GM23338 (cell line): ENCODE measurements around the gene DMD. TPM values are rescaled to one million over a fixed set of nuclear protein-coding genes. Genes with fewer than 3 reads are reported as not detected.

ENCODE experiments used
- ATAC-seq: fragments of 200-7000 bp; cut with Tn5 transposase; 3 replicates; pipeline ENCODE4 v1.9.1; 2020
- DNase-seq: peaks from one replicate; pipeline ENCODE4 v3.0.0-alpha.2; 2015; ENCODE audit warnings: low spot score
- H2AFZ ChIP-seq: fragments of 200-600 bp; sonication (generic); 2 replicates; pipeline ENCODE4 v1.8.0; 2016; ENCODE audit warnings: antibody characterized with exemption, mild to moderate bottlenecking, moderate library complexity
- H3F3A ChIP-seq: fragments of 200-600 bp; sonication (generic); replicated peaks from 2 replicates; pipeline ENCODE4 v1.8.0; 2017; ENCODE audit warnings: antibody characterized with exemption, mixed run types, low read depth
- H3K27ac ChIP-seq: fragments of 200-600 bp; sonication (generic); 2 replicates; pipeline ENCODE4 v1.6.1; 2016; ENCODE audit warnings: low read depth
- H3K27me3 ChIP-seq: fragments of 200-600 bp; sonication (generic); 2 replicates; pipeline ENCODE4 v1.8.0; 2016; ENCODE audit warnings: mild to moderate bottlenecking, mixed run types, moderate library complexity; ENCODE audit not compliant: insufficient read depth
- H3K36me3 ChIP-seq: fragments of 200-600 bp; sonication (generic); 2 replicates; pipeline ENCODE4 v1.8.0; 2016; ENCODE audit warnings: mild to moderate bottlenecking; ENCODE audit not compliant: insufficient read depth
- H3K4me1 ChIP-seq: fragments of 200-600 bp; sonication (generic); 2 replicates; pipeline ENCODE4 v1.8.0; 2016; ENCODE audit warnings: mild to moderate bottlenecking, moderate library complexity; ENCODE audit not compliant: insufficient read depth
- H3K4me2 ChIP-seq: fragments of 200-600 bp; sonication (generic); 2 replicates; pipeline ENCODE4 v1.7.1; 2017; ENCODE audit warnings: mixed run types
- H3K4me3 ChIP-seq: fragments of 200-600 bp; sonication (generic); 2 replicates; pipeline ENCODE4 v1.6.1; 2016; ENCODE audit warnings: mixed run types
- H3K79me2 ChIP-seq: fragments of 200-600 bp; sonication (generic); replicated peaks from 2 replicates; pipeline ENCODE4 v1.8.0; 2017; ENCODE audit warnings: mild to moderate bottlenecking; ENCODE audit not compliant: insufficient read depth
- H3K9me2 ChIP-seq: fragments of 200-600 bp; sonication (generic); 2 replicates; pipeline ENCODE4 v1.8.0; 2017; ENCODE audit not compliant: insufficient read depth
- H4K20me1 ChIP-seq: fragments of 200-600 bp; sonication (generic); replicated peaks from 2 replicates; pipeline ENCODE4 v1.8.0; 2017; ENCODE audit warnings: mild to moderate bottlenecking; ENCODE audit not compliant: insufficient read depth
- H3K27ac Mint-ChIP-seq: 2 replicates; pipeline ENCODE4 v1.8.0; 2020; ENCODE audit warnings: inconsistent platforms, mild to moderate bottlenecking, moderate library complexity, mixed read lengths
- H3K27me3 Mint-ChIP-seq: 3 replicates; pipeline ENCODE4 v1.8.0; 2022; ENCODE audit warnings: low read depth, mild to moderate bottlenecking, moderate library complexity, mixed read lengths, inconsistent platforms; ENCODE audit not compliant: insufficient read depth, poor library complexity
- H3K36me3 Mint-ChIP-seq: 3 replicates; pipeline ENCODE4 v1.8.0; 2021; ENCODE audit warnings: low read depth, mild to moderate bottlenecking, inconsistent platforms, moderate library complexity, mixed read lengths
- H3K4me1 Mint-ChIP-seq: 3 replicates; pipeline ENCODE4 v1.8.0; 2020; ENCODE audit warnings: mild to moderate bottlenecking, inconsistent platforms, mixed read lengths
- H3K4me3 Mint-ChIP-seq: 3 replicates; pipeline ENCODE4 v1.8.0; 2021; ENCODE audit warnings: moderate library complexity, mild to moderate bottlenecking, inconsistent platforms, mixed read lengths
- H3K9me3 Mint-ChIP-seq: 3 replicates; pipeline ENCODE4 v1.8.0; 2020; ENCODE audit warnings: moderate library complexity, mild to moderate bottlenecking, inconsistent platforms, mixed read lengths
- CREB1 ChIP-seq: fragments of 250-450 bp; sonication (Bioruptor Pico); IDR thresholded peaks from 2 replicates; pipeline ENCODE4 v1.5.0; 2020; ENCODE audit warnings: low read depth, mild to moderate bottlenecking, moderate library complexity
- EZH2 ChIP-seq: fragments of 200-600 bp; sonication (generic); IDR thresholded peaks from one replicate; pipeline ENCODE4 v1.8.0; 2017; ENCODE audit warnings: antibody characterized with exemption, mild to moderate bottlenecking, low read depth; ENCODE audit not compliant: unreplicated experiment
- EZH2phosphoT487 ChIP-seq: fragments of 200-600 bp; sonication (generic); IDR thresholded peaks from one replicate; pipeline ENCODE4 v1.8.1; 2018; ENCODE audit warnings: antibody characterized with exemption; ENCODE audit not compliant: unreplicated experiment
- JUNB ChIP-seq: IDR thresholded peaks from one replicate; pipeline ENCODE4 v1.6.1; 2016; ENCODE audit warnings: antibody characterized with exemption; ENCODE audit not compliant: unreplicated experiment
- POLR2AphosphoS5 ChIP-seq: IDR thresholded peaks from 2 replicates; pipeline ENCODE4 v1.6.1; 2016; ENCODE audit warnings: antibody characterized with exemption, low read depth
- ZNF114 ChIP-seq: fragments of 250-450 bp; sonication (Bioruptor Pico); IDR thresholded peaks from 2 replicates; pipeline ENCODE4 v1.5.0; 2020; ENCODE audit warnings: mild to moderate bottlenecking, moderate library complexity
- ZNF331 ChIP-seq: fragments of 250-450 bp; sonication (Bioruptor Pico); IDR thresholded peaks from 2 replicates; pipeline ENCODE4 v1.5.0; 2020; ENCODE audit warnings: low read depth, mild to moderate bottlenecking, moderate library complexity
- polyA plus RNA-seq: library from polyadenylated mRNA; unstranded; fragments of >200 nt; fragmentation: Nextera tagmentation; extraction: Ambion mirVana; gene quantifications from 2 replicates; pipeline ENCODE4 v1.2.1, GENCODE V29; 2016
- total RNA-seq: library from RNA; depleted of rRNA; stranded (reverse); fragments of >200 nt; shearing (Covaris generic); gene quantifications from 2 replicates; pipeline ENCODE4 v1.2.3, GENCODE V29; 2014
- TF ChIP-seq, protein P1 (sequence below), 2 experiments: fragments of 200-600 bp in 1 of 2; sonication (generic) in 1 of 2; conservative IDR thresholded peaks; 2 replicates each; pipeline versions ENCODE4 v1.5.1 to v1.6.1; 2016 to 2017; ENCODE audit warnings: antibody characterized with exemption in 2 of 2, low read depth in 2 of 2, mild to moderate bottlenecking in 2 of 2, moderate library complexity in 1 of 2
- TF ChIP-seq, protein P2 (sequence below): IDR thresholded peaks from 2 replicates; pipeline ENCODE4 v1.6.1; 2016; ENCODE audit warnings: antibody characterized with exemption
- TF ChIP-seq, protein P3 (sequence below): IDR thresholded peaks from one replicate; pipeline ENCODE4 v1.6.1; 2018; ENCODE audit warnings: antibody characterized with exemption; ENCODE audit not compliant: unreplicated experiment

DMD gene
- total and polyA plus RNA-seq, 2 experiments from 2014 or later: 4.5 to 7.6 TPM

DNA sequence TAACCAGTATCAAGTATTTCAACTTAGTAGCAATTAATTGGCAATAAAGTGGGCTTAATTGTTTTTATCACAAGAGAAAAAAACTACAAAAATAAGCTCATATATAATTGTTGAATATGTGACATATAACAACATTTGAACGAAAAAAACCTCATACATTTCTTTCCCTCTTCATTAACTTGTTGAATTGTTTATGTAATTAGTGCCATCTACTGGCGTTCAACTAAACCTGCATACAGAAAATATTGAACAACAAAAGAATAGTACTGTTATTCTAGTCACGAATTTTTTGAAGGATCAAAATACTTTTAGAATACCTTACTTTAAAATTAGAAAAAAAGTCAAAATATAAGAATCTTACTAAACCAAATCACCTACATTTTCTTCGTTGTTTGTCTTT lies 1553.0 kb downstream of the DMD start:
- Mint-ChIP-seq H3K9me3 (no peaks in the 10 kb centered on the region), H3K4me3 (no peak overlapping the region), H3K36me3 (no peaks in the 10 kb centered on the region), H3K4me1 (peaks cover 7% of the 10 kb centered on the region; the same call in 2 of the 3 replicates), H3K27me3 (no peaks in the 10 kb centered on the region), H3K27ac (no peak overlapping the region)
- peak; percentile 24 for DNase-seq
- no peak overlapping the region for H3K27ac ChIP-seq
- no peaks in the 10 kb centered on the region for H3K4me1 ChIP-seq
- H4K20me1 ChIP-seq: no peaks in the 10 kb centered on the region
- no peaks in the 10 kb centered on the region for H3K79me2 ChIP-seq
- no peak overlapping the region for H3K4me3 ChIP-seq
- ATAC-seq: no peak
- no peaks in the 10 kb centered on the region for H3K9me2 ChIP-seq
- H3F3A ChIP-seq: no peaks in the 10 kb centered on the region
- H3K4me2 ChIP-seq: no peak overlapping the region
- no peaks in the 10 kb centered on the region for H3K27me3 ChIP-seq
- H3K36me3 ChIP-seq: no peaks in the 10 kb centered on the region
- TF ChIP-seq POLR2AphosphoS5: no peak
- TF ChIP-seq, protein P1, sequence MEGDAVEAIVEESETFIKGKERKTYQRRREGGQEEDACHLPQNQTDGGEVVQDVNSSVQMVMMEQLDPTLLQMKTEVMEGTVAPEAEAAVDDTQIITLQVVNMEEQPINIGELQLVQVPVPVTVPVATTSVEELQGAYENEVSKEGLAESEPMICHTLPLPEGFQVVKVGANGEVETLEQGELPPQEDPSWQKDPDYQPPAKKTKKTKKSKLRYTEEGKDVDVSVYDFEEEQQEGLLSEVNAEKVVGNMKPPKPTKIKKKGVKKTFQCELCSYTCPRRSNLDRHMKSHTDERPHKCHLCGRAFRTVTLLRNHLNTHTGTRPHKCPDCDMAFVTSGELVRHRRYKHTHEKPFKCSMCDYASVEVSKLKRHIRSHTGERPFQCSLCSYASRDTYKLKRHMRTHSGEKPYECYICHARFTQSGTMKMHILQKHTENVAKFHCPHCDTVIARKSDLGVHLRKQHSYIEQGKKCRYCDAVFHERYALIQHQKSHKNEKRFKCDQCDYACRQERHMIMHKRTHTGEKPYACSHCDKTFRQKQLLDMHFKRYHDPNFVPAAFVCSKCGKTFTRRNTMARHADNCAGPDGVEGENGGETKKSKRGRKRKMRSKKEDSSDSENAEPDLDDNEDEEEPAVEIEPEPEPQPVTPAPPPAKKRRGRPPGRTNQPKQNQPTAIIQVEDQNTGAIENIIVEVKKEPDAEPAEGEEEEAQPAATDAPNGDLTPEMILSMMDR (conservative IDR thresholded peaks at IDR 0.05; ENCODE audit: low read depth in 2 of 2): peak in 1 of 2 experiments; percentile 56; a peak in 3 of 4 replicates
- no peak for TF ChIP-seq EZH2phosphoT487
- no peak overlapping the region for H2AFZ ChIP-seq

DNA sequence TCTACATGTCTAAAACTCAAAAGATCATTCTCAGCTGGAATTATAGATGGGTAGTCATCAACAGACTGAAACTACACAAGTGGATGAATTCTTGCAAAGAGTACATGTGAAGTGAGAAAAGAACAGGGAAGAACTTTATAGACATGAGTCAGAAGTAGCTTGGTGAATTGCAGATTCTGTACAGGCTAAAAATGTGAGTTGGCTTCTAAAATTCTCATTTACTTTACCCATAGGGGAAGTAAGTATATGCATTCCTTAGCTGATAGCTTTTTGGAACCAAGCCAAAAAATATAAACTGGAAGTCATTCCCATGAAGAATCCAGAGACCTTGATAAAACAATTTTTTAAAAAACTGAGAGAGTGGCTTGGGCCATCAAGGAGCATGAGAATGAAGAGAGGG lies 1555.3 kb downstream of the DMD start:
- ATAC-seq (no peak), DNase-seq (no peak)
- Histone ChIP-seq H2AFZ (no peak overlapping the region), H3K9me2 (no peaks in the 10 kb centered on the region), H3K36me3 (no peaks in the 10 kb centered on the region), H3F3A (no peaks in the 10 kb centered on the region), H3K4me1 (no peaks in the 10 kb centered on the region), H3K27ac (no peak overlapping the region), H3K4me2 (no peak overlapping the region), H3K79me2 (no peaks in the 10 kb centered on the region), H3K27me3 (no peaks in the 10 kb centered on the region), H3K4me3 (no peak overlapping the region), H4K20me1 (no peaks in the 10 kb centered on the region)
- H3K27ac Mint-ChIP-seq: no peak overlapping the region
- H3K36me3 Mint-ChIP-seq: no peaks in the 10 kb centered on the region
- no peaks in the 10 kb centered on the region for H3K27me3 Mint-ChIP-seq
- H3K4me1 Mint-ChIP-seq: peaks cover 2% of the 10 kb centered on the region; the same call in 2 of the 3 replicates
- no peaks in the 10 kb centered on the region for H3K9me3 Mint-ChIP-seq
- no peak overlapping the region for H3K4me3 Mint-ChIP-seq
- no peak for TF ChIP-seq ZNF331 (CRISPR knock-in tag)
- no peak for TF ChIP-seq POLR2AphosphoS5
- TF ChIP-seq, protein P2, sequence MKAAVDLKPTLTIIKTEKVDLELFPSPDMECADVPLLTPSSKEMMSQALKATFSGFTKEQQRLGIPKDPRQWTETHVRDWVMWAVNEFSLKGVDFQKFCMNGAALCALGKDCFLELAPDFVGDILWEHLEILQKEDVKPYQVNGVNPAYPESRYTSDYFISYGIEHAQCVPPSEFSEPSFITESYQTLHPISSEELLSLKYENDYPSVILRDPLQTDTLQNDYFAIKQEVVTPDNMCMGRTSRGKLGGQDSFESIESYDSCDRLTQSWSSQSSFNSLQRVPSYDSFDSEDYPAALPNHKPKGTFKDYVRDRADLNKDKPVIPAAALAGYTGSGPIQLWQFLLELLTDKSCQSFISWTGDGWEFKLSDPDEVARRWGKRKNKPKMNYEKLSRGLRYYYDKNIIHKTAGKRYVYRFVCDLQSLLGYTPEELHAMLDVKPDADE: no peak
- no peak for TF ChIP-seq JUNB
- TF ChIP-seq CREB1: no peak
- TF ChIP-seq, protein P1 (conservative IDR thresholded peaks at IDR 0.05; ENCODE audit: low read depth in 2 of 2): no peak
- TF ChIP-seq ZNF114 (CRISPR knock-in tag): no peak
- no peak for TF ChIP-seq EZH2
- TF ChIP-seq EZH2phosphoT487: no peak
- TF ChIP-seq, protein P3, sequence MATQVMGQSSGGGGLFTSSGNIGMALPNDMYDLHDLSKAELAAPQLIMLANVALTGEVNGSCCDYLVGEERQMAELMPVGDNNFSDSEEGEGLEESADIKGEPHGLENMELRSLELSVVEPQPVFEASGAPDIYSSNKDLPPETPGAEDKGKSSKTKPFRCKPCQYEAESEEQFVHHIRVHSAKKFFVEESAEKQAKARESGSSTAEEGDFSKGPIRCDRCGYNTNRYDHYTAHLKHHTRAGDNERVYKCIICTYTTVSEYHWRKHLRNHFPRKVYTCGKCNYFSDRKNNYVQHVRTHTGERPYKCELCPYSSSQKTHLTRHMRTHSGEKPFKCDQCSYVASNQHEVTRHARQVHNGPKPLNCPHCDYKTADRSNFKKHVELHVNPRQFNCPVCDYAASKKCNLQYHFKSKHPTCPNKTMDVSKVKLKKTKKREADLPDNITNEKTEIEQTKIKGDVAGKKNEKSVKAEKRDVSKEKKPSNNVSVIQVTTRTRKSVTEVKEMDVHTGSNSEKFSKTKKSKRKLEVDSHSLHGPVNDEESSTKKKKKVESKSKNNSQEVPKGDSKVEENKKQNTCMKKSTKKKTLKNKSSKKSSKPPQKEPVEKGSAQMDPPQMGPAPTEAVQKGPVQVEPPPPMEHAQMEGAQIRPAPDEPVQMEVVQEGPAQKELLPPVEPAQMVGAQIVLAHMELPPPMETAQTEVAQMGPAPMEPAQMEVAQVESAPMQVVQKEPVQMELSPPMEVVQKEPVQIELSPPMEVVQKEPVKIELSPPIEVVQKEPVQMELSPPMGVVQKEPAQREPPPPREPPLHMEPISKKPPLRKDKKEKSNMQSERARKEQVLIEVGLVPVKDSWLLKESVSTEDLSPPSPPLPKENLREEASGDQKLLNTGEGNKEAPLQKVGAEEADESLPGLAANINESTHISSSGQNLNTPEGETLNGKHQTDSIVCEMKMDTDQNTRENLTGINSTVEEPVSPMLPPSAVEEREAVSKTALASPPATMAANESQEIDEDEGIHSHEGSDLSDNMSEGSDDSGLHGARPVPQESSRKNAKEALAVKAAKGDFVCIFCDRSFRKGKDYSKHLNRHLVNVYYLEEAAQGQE: no peak
